Lower leg skin (tissue), 4 donors: ENCODE measurements around the gene PIP5K1B. TPM values are rescaled to one million over a fixed set of nuclear protein-coding genes. Genes with fewer than 3 reads are reported as not detected.

Experiments
- DNase-seq, 2 donors: peaks; one replicate each; pipeline ENCODE4 v3.0.0-alpha.2; 2019; ENCODE audit warnings: low spot score in 2 of 2
- H3K4me3 ChIP-seq: fragments of 200-600 bp; sonication (generic); 2 replicates; pipeline ENCODE4 v1.5.1; 2017; ENCODE audit warnings: mild to moderate bottlenecking, low read depth; ENCODE audit not compliant: poor library complexity, severe bottlenecking
- CTCF ChIP-seq, 3 donors: fragments of 450-650 bp; IDR thresholded peaks; one replicate each; pipeline ENCODE4 v1.5.1; 2016; ENCODE audit warnings: antibody characterized with exemption in 3 of 3, mild to moderate bottlenecking in 3 of 3, moderate library complexity in 2 of 3
- POLR2A ChIP-seq, 2 donors: fragments of 450-650 bp; IDR thresholded peaks; one replicate each; pipeline ENCODE4 v1.6.1; 2016 to 2017; ENCODE audit warnings: antibody characterized with exemption in 2 of 2, mild to moderate bottlenecking in 1 of 2, moderate library complexity in 1 of 2
- WGBS, 2 donors: methylation state at CpG; one replicate each; pipeline ENCODE4 v1.1.5; 2018; 5-methylcytosine and 5-hydroxymethylcytosine counted together
- intact Hi-C: fragments of 100-400 bp; cut with DNase I; formaldehyde crosslinking; loops from one replicate; pipeline ENCODE4 v1.15.0; 2023; ENCODE audit warnings: low total_unique reads
- total RNA-seq, 4 donors: library from RNA; depleted of rRNA; stranded (reverse); fragments of >200 nt; gene quantifications; one replicate each; pipeline ENCODE4 v1.1.0, GENCODE V29; 2016

The PIP5K1B gene
- total RNA-seq, 4 donors from 2014 or later: 0.42 to 3.3 (median 2.7) TPM

GRCh38 chr9:68739621-68740174, 34.7 kb downstream of the PIP5K1B start:
- TF ChIP-seq POLR2A (IDR thresholded peaks at IDR 0.05): no peak
- no peak for TF ChIP-seq CTCF (IDR thresholded peaks at IDR 0.05)
- no peak for DNase-seq
- WGBS, 2 donors: 56 to 60% methylated on average over 2 of the region's 2 CpGs
- H3K4me3 ChIP-seq: no peak overlapping the region
- intact Hi-C loops: no loop called here

GRCh38 chr9:68740561-68740960, 35.5 kb downstream of the PIP5K1B start:
- TF ChIP-seq POLR2A (IDR thresholded peaks at IDR 0.05): no peak
- no peak for TF ChIP-seq CTCF (IDR thresholded peaks at IDR 0.05)
- intact Hi-C loops: no loop called here
- 45 to 54% methylated on average over 4 of the region's 4 CpGs for WGBS, 2 donors
- no peak for DNase-seq
- H3K4me3 ChIP-seq: no peak overlapping the region

- TF ChIP-seq POLR2A (IDR thresholded peaks at IDR 0.05) (no peak), CTCF (IDR thresholded peaks at IDR 0.05) (no peak)
- H3K4me3 ChIP-seq: no peak overlapping the region
- intact Hi-C loops: no loop called here
- 78 to 84% methylated on average over 4 of the region's 4 CpGs for WGBS, 2 donors
- no peak for DNase-seq
Observed at GRCh38 chr9:68741234-68741633, 36.2 kb downstream of the PIP5K1B start.

GRCh38 chr9:68741704-68742332, 36.8 kb downstream of the PIP5K1B start:
- no peak for TF ChIP-seq CTCF (IDR thresholded peaks at IDR 0.05)
- TF ChIP-seq POLR2A (IDR thresholded peaks at IDR 0.05): no peak
- WGBS, 2 donors: 84 to 90% methylated on average over 3 of the region's 3 CpGs
- intact Hi-C loops: no loop called here
- DNase-seq: no peak
- H3K4me3 ChIP-seq: no peak overlapping the region

- intact Hi-C loops: no loop called here
- H3K4me3 ChIP-seq: no peak overlapping the region
- 90 to 96% methylated on average over 2 of the region's 2 CpGs for WGBS, 2 donors
- DNase-seq: no peak
- TF ChIP-seq CTCF (IDR thresholded peaks at IDR 0.05) (no peak), POLR2A (IDR thresholded peaks at IDR 0.05) (no peak)
Observed at GRCh38 chr9:68742333-68742730, 37.3 kb downstream of the PIP5K1B start.

DNA sequence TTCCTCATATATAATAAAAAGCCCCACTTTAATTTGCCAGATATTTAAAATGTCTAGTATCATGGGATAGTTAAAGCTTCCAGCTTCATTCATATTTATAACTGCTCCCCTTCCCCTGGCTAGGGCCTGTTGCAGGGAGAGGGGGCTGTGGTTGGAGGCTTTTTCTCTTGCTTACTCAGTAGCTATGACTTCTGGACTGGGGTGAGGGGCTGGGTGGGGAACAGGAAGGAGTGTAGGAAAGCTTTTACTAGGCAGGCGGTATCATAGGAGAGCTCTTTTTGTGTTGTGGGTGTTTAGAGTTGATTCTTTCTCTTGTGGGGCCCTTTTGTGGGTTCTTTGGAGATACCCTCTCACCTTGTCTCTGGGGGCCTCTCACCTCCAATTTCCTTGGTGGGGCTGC, 39.4 kb downstream of the PIP5K1B start:
- 89 to 91% methylated on average over 1 of the region's 1 CpG for WGBS, 2 donors
- TF ChIP-seq POLR2A (IDR thresholded peaks at IDR 0.05) (no peak), CTCF (IDR thresholded peaks at IDR 0.05) (no peak)
- H3K4me3 ChIP-seq: no peak overlapping the region
- intact Hi-C loops: no loop called here
- no peak for DNase-seq
